PC-9 (cell line): ENCODE data around the gene PNMA8C. TPM values are rescaled to one million over a fixed set of nuclear protein-coding genes. Genes with fewer than 3 reads are reported as not detected.

Source experiments
- BruUV-seq: library from RNA; stranded (reverse); fragments of 400-500 nt; replicated peaks from 2 replicates; lab custom pipeline; 2021; lab: Mats Ljungman, UMichigan
- CTCF ChIA-PET: fragments of 300-600 bp; sonication (Branson Sonifier 250); formaldehyde crosslinking; loops from one replicate; lab custom pipeline; 2022; ENCODE audit warnings: antibody characterized with exemption; lab: Charles Lee
- POLR2A ChIA-PET: fragments of 300-600 bp; sonication (Branson Sonifier 250); formaldehyde crosslinking; loops from one replicate; lab custom pipeline; 2022; ENCODE audit warnings: antibody characterized with exemption; ENCODE audit not compliant: unreplicated experiment; lab: Charles Lee
- DNase-seq, 2 experiments: peaks; one replicate each; pipeline versions ENCODE4 v3.0.0 to v3.0.0-alpha.2; 2015 to 2022; ENCODE audit warnings: mixed read lengths in 1 of 2
- H2AFZ ChIP-seq: fragments of 200-600 bp; sonication (generic); 2 replicates; pipeline ENCODE4 v1.8.1; 2017; ENCODE audit warnings: antibody characterized with exemption
- H3F3A ChIP-seq: fragments of 200-600 bp; sonication (generic); 2 replicates; pipeline ENCODE4 v1.8.1; 2017; ENCODE audit warnings: antibody characterized with exemption, mild to moderate bottlenecking, low read depth; ENCODE audit not compliant: insufficient read depth
- H3K27ac ChIP-seq: fragments of 200-600 bp; sonication (generic); 2 replicates; pipeline ENCODE4 v1.6.1; 2016; ENCODE audit warnings: mixed run types
- H3K27me3 ChIP-seq: fragments of 200-600 bp; sonication (generic); 2 replicates; pipeline ENCODE4 v1.6.1; 2016; ENCODE audit warnings: low read depth, mixed run types; ENCODE audit not compliant: insufficient read depth
- H3K36me3 ChIP-seq: fragments of 200-600 bp; sonication (generic); 2 replicates; pipeline ENCODE4 v1.6.1; 2016; ENCODE audit warnings: low read depth, mixed run types
- H3K4me1 ChIP-seq: fragments of 200-600 bp; sonication (generic); replicated peaks from 2 replicates; pipeline ENCODE4 v1.6.1; 2016; ENCODE audit warnings: mixed run types; ENCODE audit not compliant: insufficient read depth
- H3K4me2 ChIP-seq: fragments of 200-600 bp; sonication (generic); 2 replicates; pipeline ENCODE4 v1.6.1; 2017; ENCODE audit warnings: mixed run types
- H3K4me3 ChIP-seq: fragments of 200-600 bp; sonication (generic); 2 replicates; pipeline ENCODE4 v1.6.1; 2016; ENCODE audit warnings: mixed run types
- H3K79me2 ChIP-seq: fragments of 200-600 bp; sonication (generic); 2 replicates; pipeline ENCODE4 v1.6.1; 2017; ENCODE audit warnings: low read depth, mixed run types
- H3K9me2 ChIP-seq: fragments of 200-600 bp; sonication (generic); 2 replicates; pipeline ENCODE4 v1.8.1; 2017; ENCODE audit warnings: mild to moderate bottlenecking; ENCODE audit not compliant: insufficient read depth
- H3K9me3 ChIP-seq: fragments of 200-600 bp; sonication (generic); 2 replicates; pipeline ENCODE4 v1.8.1; 2016; ENCODE audit warnings: low read depth; ENCODE audit not compliant: insufficient read depth
- H4K20me1 ChIP-seq: fragments of 200-600 bp; sonication (generic); 2 replicates; pipeline ENCODE4 v1.8.1; 2017; ENCODE audit not compliant: insufficient read depth
- EZH2 ChIP-seq: fragments of 200-600 bp; sonication (generic); IDR thresholded peaks from 2 replicates; pipeline ENCODE4 v1.8.0; 2017; ENCODE audit warnings: antibody characterized with exemption, low read depth
- intact Hi-C: fragments of 100-400 bp; cut with micrococcal nuclease; formaldehyde crosslinking; loops from one replicate; pipeline ENCODE4 v1.10.0; 2022; ENCODE audit not compliant: unreplicated experiment
- total RNA-seq: library from RNA; stranded (reverse); gene quantifications from 2 replicates; pipeline ENCODE4 v1.2.3, GENCODE V29; 2021
- TF ChIP-seq, protein P1 (sequence below): fragments of 200-600 bp; sonication (generic); conservative IDR thresholded peaks from 2 replicates; pipeline ENCODE4 v1.6.1; 2017; ENCODE audit warnings: mixed run types, antibody characterized with exemption, mild to moderate bottlenecking, moderate library complexity

The PNMA8C gene
- total RNA-seq, 1 experiment from 2014 or later = not detected

DNA sequence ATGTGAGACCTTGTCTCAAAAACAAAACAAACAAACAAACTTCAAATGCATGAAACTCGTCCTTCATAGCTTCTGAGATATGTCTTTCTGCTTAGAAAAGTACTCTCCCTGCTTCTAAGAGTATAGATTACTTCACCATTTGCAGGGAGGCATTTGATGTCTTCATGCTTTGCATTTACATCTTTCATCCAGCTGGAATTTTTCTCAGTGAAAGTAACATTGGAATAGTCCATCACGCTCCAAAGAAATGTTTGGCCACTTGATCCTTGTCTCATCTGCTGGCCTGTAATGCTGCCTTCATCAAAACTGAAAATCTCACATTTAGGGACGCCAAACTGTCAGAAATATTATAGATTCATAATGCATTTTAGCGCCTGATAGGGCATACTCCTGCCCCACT is 23.4 kb upstream of the PNMA8C start:
- no peaks in the 10 kb centered on the region for H3K36me3 ChIP-seq
- no peak for DNase-seq
- no peaks in the 10 kb centered on the region for H3K9me2 ChIP-seq
- BruUV-seq = no TSS peak
- no peaks in the 10 kb centered on the region for H3K4me1 ChIP-seq
- no peaks in the 10 kb centered on the region for H3K79me2 ChIP-seq
- H3K9me3 ChIP-seq = no peaks in the 10 kb centered on the region
- H2AFZ ChIP-seq = no peak overlapping the region
- CTCF ChIA-PET = no interaction called here
- H3K27me3 ChIP-seq = peaks cover 61% of the 10 kb centered on the region
- no peak overlapping the region for H3K4me2 ChIP-seq
- H3F3A ChIP-seq = no peaks in the 10 kb centered on the region
- no peak overlapping the region for H3K27ac ChIP-seq
- POLR2A ChIA-PET = no interaction called here
- TF ChIP-seq EZH2 = no peak
- TF ChIP-seq, protein P1, sequence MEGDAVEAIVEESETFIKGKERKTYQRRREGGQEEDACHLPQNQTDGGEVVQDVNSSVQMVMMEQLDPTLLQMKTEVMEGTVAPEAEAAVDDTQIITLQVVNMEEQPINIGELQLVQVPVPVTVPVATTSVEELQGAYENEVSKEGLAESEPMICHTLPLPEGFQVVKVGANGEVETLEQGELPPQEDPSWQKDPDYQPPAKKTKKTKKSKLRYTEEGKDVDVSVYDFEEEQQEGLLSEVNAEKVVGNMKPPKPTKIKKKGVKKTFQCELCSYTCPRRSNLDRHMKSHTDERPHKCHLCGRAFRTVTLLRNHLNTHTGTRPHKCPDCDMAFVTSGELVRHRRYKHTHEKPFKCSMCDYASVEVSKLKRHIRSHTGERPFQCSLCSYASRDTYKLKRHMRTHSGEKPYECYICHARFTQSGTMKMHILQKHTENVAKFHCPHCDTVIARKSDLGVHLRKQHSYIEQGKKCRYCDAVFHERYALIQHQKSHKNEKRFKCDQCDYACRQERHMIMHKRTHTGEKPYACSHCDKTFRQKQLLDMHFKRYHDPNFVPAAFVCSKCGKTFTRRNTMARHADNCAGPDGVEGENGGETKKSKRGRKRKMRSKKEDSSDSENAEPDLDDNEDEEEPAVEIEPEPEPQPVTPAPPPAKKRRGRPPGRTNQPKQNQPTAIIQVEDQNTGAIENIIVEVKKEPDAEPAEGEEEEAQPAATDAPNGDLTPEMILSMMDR = no peak
- no peaks in the 10 kb centered on the region for H4K20me1 ChIP-seq
- intact Hi-C loops = no loop called here
- H3K4me3 ChIP-seq = no peak overlapping the region

DNA sequence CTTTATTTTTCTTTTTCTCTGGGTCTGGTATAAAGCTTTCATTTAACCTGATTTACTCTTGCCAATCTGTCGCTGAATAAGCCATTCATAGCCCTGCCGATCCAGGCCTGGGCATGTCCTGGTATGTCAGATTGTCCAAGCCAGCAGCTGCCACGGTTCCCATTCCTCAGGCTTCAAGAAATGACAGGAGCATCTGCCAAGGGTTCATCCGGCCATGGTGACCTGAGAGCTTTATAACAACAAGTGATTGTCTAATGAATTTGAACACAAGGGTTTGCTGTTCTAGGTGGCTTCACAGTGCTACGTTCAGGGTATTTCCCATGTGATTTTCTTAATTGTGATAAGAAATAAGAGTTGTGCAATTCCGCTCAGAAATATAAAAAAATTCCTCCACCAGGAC is 22.6 kb upstream of the PNMA8C start:
- no TSS peak for BruUV-seq
- H3K9me2 ChIP-seq = no peaks in the 10 kb centered on the region
- H2AFZ ChIP-seq = no peak overlapping the region
- no peak for DNase-seq
- no peaks in the 10 kb centered on the region for H4K20me1 ChIP-seq
- no peaks in the 10 kb centered on the region for H3F3A ChIP-seq
- no peaks in the 10 kb centered on the region for H3K9me3 ChIP-seq
- no peak overlapping the region for H3K27ac ChIP-seq
- no peaks in the 10 kb centered on the region for H3K79me2 ChIP-seq
- no peak overlapping the region for H3K4me3 ChIP-seq
- no peak overlapping the region for H3K4me2 ChIP-seq
- intact Hi-C loops = no loop called here
- POLR2A ChIA-PET = interaction anchor here (0.7 kb wide), 1 partner anchor 548 kb away, joined by 7 read pairs; no protein-coding TSS in a partner anchor
- TF ChIP-seq EZH2 = no peak
- TF ChIP-seq, protein P1 = no peak
- no peaks in the 10 kb centered on the region for H3K4me1 ChIP-seq
- H3K27me3 ChIP-seq = peaks cover 53% of the 10 kb centered on the region
- CTCF ChIA-PET = no interaction called here
- H3K36me3 ChIP-seq = no peaks in the 10 kb centered on the region

DNA sequence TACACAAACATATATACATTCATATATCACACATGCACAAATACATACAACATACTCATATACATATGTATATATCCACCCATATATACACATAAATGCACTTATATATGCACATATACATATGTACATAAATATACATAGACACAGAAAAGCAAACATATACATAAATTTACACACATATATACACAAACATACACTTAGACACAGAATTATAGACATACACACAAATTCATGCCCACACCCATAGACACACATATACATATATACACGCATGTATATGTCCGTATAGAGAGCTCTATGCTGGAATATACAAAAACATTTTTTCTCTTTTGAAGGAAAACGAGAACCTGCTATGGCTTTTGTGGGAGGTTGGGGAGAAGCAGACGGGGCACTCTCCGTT is 22.0 kb upstream of the PNMA8C start:
- Histone ChIP-seq H3K27ac (no peak overlapping the region), H3K4me3 (no peak overlapping the region), H3F3A (no peaks in the 10 kb centered on the region), H3K9me3 (no peaks in the 10 kb centered on the region), H4K20me1 (no peaks in the 10 kb centered on the region), H3K79me2 (no peaks in the 10 kb centered on the region), H3K9me2 (no peaks in the 10 kb centered on the region), H3K27me3 (peaks cover 47% of the 10 kb centered on the region), H3K4me1 (no peaks in the 10 kb centered on the region), H2AFZ (no peak overlapping the region), H3K36me3 (no peaks in the 10 kb centered on the region), H3K4me2 (no peak overlapping the region)
- intact Hi-C loops = no loop called here
- TF ChIP-seq, protein P1 = no peak
- no peak for TF ChIP-seq EZH2
- POLR2A ChIA-PET = no interaction called here
- BruUV-seq = no TSS peak
- DNase-seq = no peak
- CTCF ChIA-PET = no interaction called here
